ENCODE results near the gene CLIC5.
A peak's percentile ranks its signal among the peaks of the same experiment; 100 is the strongest.

The CLIC5 gene

GRCh38 chr6:45864651-45865050 is 151.0 kb downstream of the CLIC5 start:
- Histone ChIP-seq H3K27ac (ENCODE audit: low read length) (no peak overlapping the region), H3K4me3 (ENCODE audit: low read length in 2 of 2) (no peak overlapping the region), H3K36me3 (ENCODE audit: control insufficient read depth in 2 of 2, insufficient read depth in 2 of 2, low read length in 2 of 2) (no peaks in the 10 kb centered on the region), H3K27me3 (ENCODE audit: control insufficient read depth in 1 of 2, insufficient read depth in 2 of 2, low read length in 2 of 2) (no peaks in the 10 kb centered on the region), H3K9ac (ENCODE audit: low read length in 2 of 2) (no peak overlapping the region), H3K9me3 (ENCODE audit: control insufficient read depth in 2 of 2, low read length in 2 of 2) (no peaks in the 10 kb centered on the region), H3K4me1 (ENCODE audit: control insufficient read depth, insufficient read depth, low read length) (no peaks in the 10 kb centered on the region)

GRCh38 chr6:45858691-45859090 is 157.0 kb downstream of the CLIC5 start:
- H3K9ac ChIP-seq (ENCODE audit: low read length in 2 of 2): no peak overlapping the region
- no peaks in the 10 kb centered on the region for H3K27me3 ChIP-seq (ENCODE audit: control insufficient read depth in 1 of 2, insufficient read depth in 2 of 2, low read length in 2 of 2)
- H3K27ac ChIP-seq (ENCODE audit: low read length): no peak overlapping the region
- H3K36me3 ChIP-seq (ENCODE audit: control insufficient read depth in 2 of 2, insufficient read depth in 2 of 2, low read length in 2 of 2): no peaks in the 10 kb centered on the region
- H3K9me3 ChIP-seq (ENCODE audit: control insufficient read depth in 2 of 2, low read length in 2 of 2): no peaks in the 10 kb centered on the region
- no peaks in the 10 kb centered on the region for H3K4me1 ChIP-seq (ENCODE audit: control insufficient read depth, insufficient read depth, low read length)
- H3K4me3 ChIP-seq (ENCODE audit: low read length in 2 of 2): no peak overlapping the region

GRCh38 chr6:45857827-45858226 is 157.8 kb downstream of the CLIC5 start:
- Histone ChIP-seq H3K27me3 (ENCODE audit: control insufficient read depth in 1 of 2, insufficient read depth in 2 of 2, low read length in 2 of 2) (no peaks in the 10 kb centered on the region), H3K9me3 (ENCODE audit: control insufficient read depth in 2 of 2, low read length in 2 of 2) (no peaks in the 10 kb centered on the region), H3K4me3 (ENCODE audit: low read length in 2 of 2) (no peak overlapping the region), H3K27ac (ENCODE audit: low read length) (no peak overlapping the region), H3K9ac (ENCODE audit: low read length in 2 of 2) (no peak overlapping the region), H3K36me3 (ENCODE audit: control insufficient read depth in 2 of 2, insufficient read depth in 2 of 2, low read length in 2 of 2) (no peaks in the 10 kb centered on the region), H3K4me1 (ENCODE audit: control insufficient read depth, insufficient read depth, low read length) (no peaks in the 10 kb centered on the region)

GRCh38 chr6:45855642-45856394 is 159.8 kb downstream of the CLIC5 start:
- Histone ChIP-seq H3K27me3 (ENCODE audit: control insufficient read depth in 1 of 2, insufficient read depth in 2 of 2, low read length in 2 of 2) (no peaks in the 10 kb centered on the region), H3K36me3 (ENCODE audit: control insufficient read depth in 2 of 2, insufficient read depth in 2 of 2, low read length in 2 of 2) (no peaks in the 10 kb centered on the region), H3K4me3 (ENCODE audit: low read length in 2 of 2) (no peak overlapping the region), H3K27ac (ENCODE audit: low read length) (no peak overlapping the region), H3K4me1 (ENCODE audit: control insufficient read depth, insufficient read depth, low read length) (no peaks in the 10 kb centered on the region), H3K9ac (ENCODE audit: low read length in 2 of 2) (no peak overlapping the region), H3K9me3 (ENCODE audit: control insufficient read depth in 2 of 2, low read length in 2 of 2) (no peaks in the 10 kb centered on the region)

- H3K36me3 ChIP-seq (ENCODE audit: control insufficient read depth in 2 of 2, insufficient read depth in 2 of 2, low read length in 2 of 2): no peaks in the 10 kb centered on the region
- no peaks in the 10 kb centered on the region for H3K27me3 ChIP-seq (ENCODE audit: control insufficient read depth in 1 of 2, insufficient read depth in 2 of 2, low read length in 2 of 2)
- no peak overlapping the region for H3K9ac ChIP-seq (ENCODE audit: low read length in 2 of 2)
- no peaks in the 10 kb centered on the region for H3K9me3 ChIP-seq (ENCODE audit: control insufficient read depth in 2 of 2, low read length in 2 of 2)
- H3K27ac ChIP-seq (ENCODE audit: low read length): no peak overlapping the region
- no peaks in the 10 kb centered on the region for H3K4me1 ChIP-seq (ENCODE audit: control insufficient read depth, insufficient read depth, low read length)
- peak overlapping the region in 1 of 2 donors; percentile 20 for H3K4me3 ChIP-seq (ENCODE audit: low read length in 2 of 2)
Observed at GRCh38 chr6:45854149-45854742, 161.4 kb downstream of the CLIC5 start.

GRCh38 chr6:45851034-45851400 is 164.6 kb downstream of the CLIC5 start:
- H3K4me3 ChIP-seq (ENCODE audit: low read length in 2 of 2): no peak overlapping the region
- H3K9ac ChIP-seq (ENCODE audit: low read length in 2 of 2): no peak overlapping the region
- no peaks in the 10 kb centered on the region for H3K9me3 ChIP-seq (ENCODE audit: control insufficient read depth in 2 of 2, low read length in 2 of 2)
- no peak overlapping the region for H3K27ac ChIP-seq (ENCODE audit: low read length)
- H3K4me1 ChIP-seq (ENCODE audit: control insufficient read depth, insufficient read depth, low read length): no peaks in the 10 kb centered on the region
- no peaks in the 10 kb centered on the region for H3K36me3 ChIP-seq (ENCODE audit: control insufficient read depth in 2 of 2, insufficient read depth in 2 of 2, low read length in 2 of 2)
- no peaks in the 10 kb centered on the region for H3K27me3 ChIP-seq (ENCODE audit: control insufficient read depth in 1 of 2, insufficient read depth in 2 of 2, low read length in 2 of 2)

- no peaks in the 10 kb centered on the region for H3K4me1 ChIP-seq (ENCODE audit: control insufficient read depth, insufficient read depth, low read length)
- H3K27me3 ChIP-seq (ENCODE audit: control insufficient read depth in 1 of 2, insufficient read depth in 2 of 2, low read length in 2 of 2): no peaks in the 10 kb centered on the region
- H3K9ac ChIP-seq (ENCODE audit: low read length in 2 of 2): no peak overlapping the region
- H3K9me3 ChIP-seq (ENCODE audit: control insufficient read depth in 2 of 2, low read length in 2 of 2): no peaks in the 10 kb centered on the region
- H3K36me3 ChIP-seq (ENCODE audit: control insufficient read depth in 2 of 2, insufficient read depth in 2 of 2, low read length in 2 of 2): no peaks in the 10 kb centered on the region
- no peak overlapping the region for H3K4me3 ChIP-seq (ENCODE audit: low read length in 2 of 2)
- H3K27ac ChIP-seq (ENCODE audit: low read length): no peak overlapping the region
Observed at GRCh38 chr6:45850378-45851033, 165.2 kb downstream of the CLIC5 start.

GRCh38 chr6:45845567-45845966 is 170.1 kb downstream of the CLIC5 start:
- H3K27me3 ChIP-seq (ENCODE audit: control insufficient read depth in 1 of 2, insufficient read depth in 2 of 2, low read length in 2 of 2): no peaks in the 10 kb centered on the region
- H3K9me3 ChIP-seq (ENCODE audit: control insufficient read depth in 2 of 2, low read length in 2 of 2): no peaks in the 10 kb centered on the region
- no peaks in the 10 kb centered on the region for H3K36me3 ChIP-seq (ENCODE audit: control insufficient read depth in 2 of 2, insufficient read depth in 2 of 2, low read length in 2 of 2)
- H3K27ac ChIP-seq (ENCODE audit: low read length): no peak overlapping the region
- H3K9ac ChIP-seq (ENCODE audit: low read length in 2 of 2): no peak overlapping the region
- no peaks in the 10 kb centered on the region for H3K4me1 ChIP-seq (ENCODE audit: control insufficient read depth, insufficient read depth, low read length)
- no peak overlapping the region for H3K4me3 ChIP-seq (ENCODE audit: low read length in 2 of 2)

- no peak overlapping the region for H3K27ac ChIP-seq (ENCODE audit: low read length)
Observed at GRCh38 chr6:45844986-45845385, 170.7 kb downstream of the CLIC5 start.

GRCh38 chr6:45843848-45844521 is 171.7 kb downstream of the CLIC5 start:
- H3K36me3 ChIP-seq (ENCODE audit: control insufficient read depth in 2 of 2, insufficient read depth in 2 of 2, low read length in 2 of 2): no peaks in the 10 kb centered on the region
- H3K27ac ChIP-seq (ENCODE audit: low read length): no peak overlapping the region
- no peak overlapping the region for H3K4me3 ChIP-seq (ENCODE audit: low read length in 2 of 2)
- H3K27me3 ChIP-seq (ENCODE audit: control insufficient read depth in 1 of 2, insufficient read depth in 2 of 2, low read length in 2 of 2): no peaks in the 10 kb centered on the region
- H3K9me3 ChIP-seq (ENCODE audit: control insufficient read depth in 2 of 2, low read length in 2 of 2): no peaks in the 10 kb centered on the region
- H3K4me1 ChIP-seq (ENCODE audit: control insufficient read depth, insufficient read depth, low read length): no peaks in the 10 kb centered on the region
- H3K9ac ChIP-seq (ENCODE audit: low read length in 2 of 2): no peak overlapping the region

More at GRCh38 chr6:45844986-45845385, 170.7 kb downstream of the CLIC5 start:
- Histone ChIP-seq H3K4me1 (ENCODE audit: control insufficient read depth, insufficient read depth, low read length) (no peaks in the 10 kb centered on the region), H3K4me3 (ENCODE audit: low read length in 2 of 2) (no peak overlapping the region), H3K27me3 (ENCODE audit: control insufficient read depth in 1 of 2, insufficient read depth in 2 of 2, low read length in 2 of 2) (no peaks in the 10 kb centered on the region), H3K9ac (ENCODE audit: low read length in 2 of 2) (no peak overlapping the region), H3K36me3 (ENCODE audit: control insufficient read depth in 2 of 2, insufficient read depth in 2 of 2, low read length in 2 of 2) (no peaks in the 10 kb centered on the region), H3K9me3 (ENCODE audit: control insufficient read depth in 2 of 2, low read length in 2 of 2) (no peaks in the 10 kb centered on the region)

All from stomach smooth muscle (tissue), 2 donors.